T-helper 2 cell (primary cell): ENCODE data around the gene HTRA2.

Experiments used
- DNase-seq, 5 experiments: peaks; one replicate each; pipeline versions ENCODE4 v3.0.0 to v3.0.0-alpha.2; 2012 to 2022

Gene HTRA2

GRCh38 chr2:74515981-74516633 lies 13.6 kb upstream of the HTRA2 start:
- DNase-seq, result peak; percentile 44 to 86 (median 68)

DNA sequence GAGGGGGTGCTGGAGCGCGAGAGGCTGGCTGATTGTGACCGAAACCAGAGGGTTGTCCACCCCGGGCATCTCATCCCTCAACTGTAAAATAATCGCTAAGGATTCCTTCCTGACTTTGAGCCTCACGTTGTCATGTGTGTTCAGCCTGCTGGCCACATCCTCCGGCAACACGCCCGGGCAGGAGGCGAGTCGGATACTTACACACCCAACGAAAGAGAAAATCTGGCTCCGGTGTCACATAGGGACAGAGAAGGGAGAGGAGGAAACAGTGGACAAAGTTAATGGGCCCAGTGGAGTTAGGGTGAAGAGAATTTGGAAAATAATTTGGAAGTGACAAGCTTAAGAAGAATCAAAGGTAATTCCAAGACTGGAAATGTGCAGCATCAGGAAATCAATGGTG lies 13.1 kb upstream of the HTRA2 start:
- no peak for DNase-seq

DNA sequence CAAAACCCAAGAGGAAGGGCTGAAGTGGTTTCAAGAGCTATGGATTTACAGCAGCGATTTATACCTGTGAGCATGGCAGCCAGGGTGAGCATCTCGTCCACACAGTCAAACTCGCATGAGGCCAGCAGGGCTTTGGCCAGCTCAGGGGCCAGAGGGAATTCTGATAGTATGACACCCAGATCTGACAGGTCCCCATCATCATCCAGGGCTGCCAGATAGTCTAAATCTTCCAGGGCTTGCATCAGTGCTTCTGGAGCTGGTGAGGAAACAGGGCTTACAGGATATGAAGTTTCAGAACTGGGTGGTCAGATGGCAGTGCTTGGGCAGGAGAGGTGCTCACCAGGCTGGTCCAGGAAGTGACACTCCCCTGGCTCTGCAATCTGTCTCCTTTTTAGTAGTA lies 7.2 kb upstream of the HTRA2 start:
- DNase-seq, result no peak

DNA sequence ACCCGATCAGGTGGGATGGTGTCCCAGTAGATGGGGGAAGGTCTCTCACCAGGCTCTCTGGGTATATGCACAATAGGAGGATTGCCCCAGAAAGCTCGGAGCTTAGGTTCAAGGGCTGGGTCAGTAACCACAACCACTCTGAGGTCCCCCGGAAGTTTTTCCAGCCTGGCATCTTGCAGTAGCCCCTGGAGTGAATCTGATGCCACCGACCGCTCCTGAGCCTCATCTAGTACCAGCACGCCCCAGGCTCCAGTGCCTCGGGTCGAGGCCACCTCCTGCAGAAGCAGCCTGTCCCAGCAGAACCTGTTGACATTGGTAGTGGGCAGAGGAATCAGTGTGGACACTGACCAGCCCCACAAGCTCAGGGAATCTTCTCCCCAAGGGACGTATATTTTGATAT lies 5.7 kb upstream of the HTRA2 start:
- DNase-seq, result no peak

GRCh38 chr2:74524955-74525716 lies 4.6 kb upstream of the HTRA2 start:
- DNase-seq, result no peak

DNA sequence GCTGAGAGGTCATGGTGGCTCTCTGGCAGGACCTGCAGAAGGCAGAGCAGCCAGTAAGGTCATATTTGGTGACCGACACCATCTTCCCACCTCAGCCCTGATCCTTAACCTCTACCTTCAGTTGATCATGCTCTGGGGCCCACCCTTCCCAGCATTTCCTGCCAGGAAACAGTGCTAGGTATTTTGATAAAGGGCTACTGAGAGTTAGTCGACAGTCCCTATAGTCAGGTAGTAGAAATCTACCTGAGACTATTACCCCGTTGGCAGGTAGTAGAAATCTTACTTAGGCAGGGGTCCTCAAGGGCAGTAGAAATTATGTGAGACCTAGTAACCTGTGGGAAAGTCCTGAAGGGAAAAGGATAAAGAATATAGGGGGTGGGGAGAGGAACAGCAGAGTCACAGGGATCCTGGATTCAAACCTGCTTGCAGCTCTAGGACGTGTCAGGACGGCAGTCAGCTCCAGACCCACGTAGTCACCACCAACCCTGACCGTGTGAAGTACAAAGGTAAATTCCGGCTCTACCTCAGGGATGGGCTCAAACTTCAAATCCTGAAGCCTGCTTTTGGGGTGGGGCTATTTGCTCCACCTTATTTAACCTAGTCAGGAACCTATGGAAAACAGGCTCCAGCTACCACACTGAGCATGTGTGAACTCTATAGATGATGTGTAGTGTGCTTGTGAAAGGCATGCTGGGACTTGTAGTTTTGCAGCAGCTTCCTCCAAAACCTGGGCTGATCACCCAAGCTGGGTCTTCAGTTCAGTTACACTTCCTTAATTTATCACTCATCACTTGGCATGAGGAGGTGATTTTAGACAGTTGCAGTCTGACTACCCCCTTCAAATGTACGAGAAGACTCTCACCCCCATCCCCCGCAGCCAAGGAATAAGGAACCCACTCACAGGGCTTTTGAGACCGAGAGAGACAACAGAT lies 3.8 kb upstream of the HTRA2 start, which contains the start of gene DQX1:
Gene DQX1 (minus strand): TSS at position 515 of the 932 bp plus-strand sequence. CDS start 502 bp downstream, at position 13.
- peak in 1 of 5 experiments; percentile 58 for DNase-seq

DNA sequence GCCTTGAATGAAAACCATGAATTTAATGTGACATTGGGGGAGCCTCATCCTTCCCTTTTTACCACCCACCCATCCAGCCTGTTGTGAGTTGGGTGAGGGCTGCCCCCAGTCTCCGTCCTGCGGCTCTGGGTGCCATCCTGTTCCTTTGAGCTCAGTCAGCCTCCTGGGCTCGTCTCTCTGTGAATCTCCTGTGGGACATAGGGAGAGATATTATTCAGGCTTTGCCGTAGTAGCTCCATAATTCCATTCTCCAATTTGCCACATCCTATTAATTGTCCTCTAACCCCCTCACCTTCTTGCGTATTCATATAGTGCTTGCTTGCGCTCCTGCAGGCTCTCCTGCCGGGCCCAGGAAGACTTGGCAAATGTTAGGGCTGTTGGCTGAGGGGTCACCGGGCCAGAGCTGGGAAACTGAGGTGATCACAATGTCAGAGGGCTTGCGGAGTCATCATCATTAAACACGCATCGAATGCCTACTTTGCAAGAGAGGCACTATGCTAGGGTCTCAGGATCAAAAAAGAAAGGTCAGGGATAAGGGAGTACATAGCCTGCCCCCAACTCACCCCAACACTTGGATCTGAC lies 3.0 kb upstream of the HTRA2 start:
- DNase-seq, result no peak

DNA sequence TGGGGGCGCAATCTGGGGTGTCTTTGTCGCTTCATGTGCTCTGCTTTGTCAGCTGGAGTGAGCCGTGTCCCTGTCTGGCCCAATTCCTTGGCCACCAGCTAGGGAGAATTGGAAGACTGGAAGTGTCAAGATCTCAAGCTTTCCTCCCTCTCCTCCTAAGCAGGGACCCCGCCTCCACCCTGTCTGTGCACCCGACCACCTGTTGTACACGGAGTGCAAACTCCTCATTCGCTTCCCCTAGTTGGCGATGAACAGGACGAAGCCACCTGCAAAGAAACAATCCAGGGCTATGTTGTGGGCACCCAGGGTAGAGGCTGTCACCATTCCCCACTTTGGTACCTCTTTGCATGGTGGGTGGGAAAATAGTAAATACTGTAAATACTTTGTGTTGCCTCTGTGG lies 2.0 kb upstream of the HTRA2 start:
- DNase-seq, result no peak

DNA sequence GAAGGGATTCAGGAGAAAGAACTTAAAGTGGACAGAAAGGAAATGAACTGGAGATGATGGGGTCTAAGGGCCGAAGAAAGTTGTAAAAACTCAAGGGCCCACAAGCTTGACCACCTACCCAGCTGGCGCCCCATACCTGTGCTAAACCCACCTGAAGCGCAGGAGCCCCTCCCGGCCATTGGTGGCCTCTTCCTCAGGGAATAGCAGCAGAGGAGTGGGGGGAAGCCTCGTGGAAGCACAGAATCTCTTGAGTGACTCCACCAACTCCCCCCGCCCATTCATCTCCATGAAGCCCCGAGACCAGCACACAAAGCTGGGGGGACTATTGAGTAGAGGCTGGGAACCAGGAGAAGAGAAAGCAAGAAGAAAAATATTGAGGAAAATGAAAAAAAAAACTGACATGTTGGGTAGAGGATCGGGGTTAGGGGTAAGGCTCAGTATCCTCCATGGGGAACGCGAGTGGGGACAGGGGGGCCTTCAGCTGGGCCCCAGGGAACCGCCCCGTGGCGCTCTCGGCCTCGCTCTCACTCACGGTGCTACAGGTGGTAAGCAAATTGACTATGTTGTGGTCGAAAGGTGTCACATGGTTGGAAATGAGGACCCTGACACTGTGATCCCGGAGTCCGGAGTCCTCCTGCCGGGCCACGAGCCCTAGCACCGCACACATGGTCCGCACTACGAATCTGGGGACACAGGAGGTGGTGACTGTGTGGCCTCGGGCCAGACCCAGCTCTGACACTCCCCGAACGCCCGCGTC lies 955 bp upstream of the HTRA2 start:
- DNase-seq, result peak in 2 of 5 experiments; percentile 22 to 55

DNA sequence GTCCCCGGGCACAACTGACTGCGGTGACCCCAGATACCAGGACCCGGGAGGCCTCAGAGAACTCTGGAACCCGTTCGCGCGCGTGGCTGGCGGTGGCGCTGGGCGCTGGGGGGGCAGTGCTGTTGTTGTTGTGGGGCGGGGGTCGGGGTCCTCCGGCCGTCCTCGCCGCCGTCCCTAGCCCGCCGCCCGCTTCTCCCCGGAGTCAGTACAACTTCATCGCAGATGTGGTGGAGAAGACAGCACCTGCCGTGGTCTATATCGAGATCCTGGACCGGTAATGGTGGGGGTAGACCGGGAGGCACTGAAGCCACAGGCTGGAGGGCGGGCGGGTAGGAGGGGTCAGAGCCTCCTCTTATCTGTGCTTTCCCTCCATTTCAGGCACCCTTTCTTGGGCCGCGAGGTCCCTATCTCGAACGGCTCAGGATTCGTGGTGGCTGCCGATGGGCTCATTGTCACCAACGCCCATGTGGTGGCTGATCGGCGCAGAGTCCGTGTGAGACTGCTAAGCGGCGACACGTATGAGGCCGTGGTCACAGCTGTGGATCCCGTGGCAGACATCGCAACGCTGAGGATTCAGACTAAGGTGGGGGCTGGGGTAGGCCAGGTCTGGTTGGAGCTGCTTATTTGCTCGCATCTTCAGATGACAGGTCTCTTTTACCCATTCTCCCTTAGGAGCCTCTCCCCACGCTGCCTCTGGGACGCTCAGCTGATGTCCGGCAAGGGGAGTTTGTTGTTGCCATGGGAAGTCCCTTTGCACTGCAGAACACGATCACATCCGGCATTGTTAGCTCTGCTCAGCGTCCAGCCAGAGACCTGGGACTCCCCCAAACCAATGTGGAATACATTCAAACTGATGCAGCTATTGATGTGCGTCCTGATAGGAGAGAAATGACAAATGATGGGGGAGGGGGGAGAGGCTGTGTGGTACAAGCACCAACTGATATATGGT lies 780 bp downstream of the HTRA2 start:
- DNase-seq, result peak in 3 of 5 experiments; percentile 33 to 82 (median 71)

DNA sequence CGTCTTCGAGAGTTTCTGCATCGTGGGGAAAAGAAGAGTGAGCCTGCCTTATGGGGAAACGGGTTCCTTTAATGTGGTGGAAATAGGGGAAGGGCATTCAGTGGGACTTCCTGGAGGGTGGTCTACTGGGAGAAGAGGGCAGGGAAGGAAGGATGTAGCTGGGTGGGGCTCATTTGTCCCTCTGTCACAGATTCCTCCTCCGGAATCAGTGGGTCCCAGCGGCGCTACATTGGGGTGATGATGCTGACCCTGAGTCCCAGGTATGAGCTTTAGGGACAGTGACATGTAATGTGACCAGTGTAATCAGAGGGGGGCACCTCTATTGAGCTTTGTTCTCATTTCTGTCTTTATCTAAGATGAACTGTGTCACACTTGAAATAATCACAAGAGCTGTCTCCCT lies 1.9 kb downstream of the HTRA2 start:
- DNase-seq, result no peak

GRCh38 chr2:74532222-74532621 lies 2.5 kb downstream of the HTRA2 start:
- DNase-seq, result peak in 2 of 5 experiments; percentile 11 to 76

GRCh38 chr2:74533464-74533863 lies 3.7 kb downstream of the HTRA2 start:
- no peak for DNase-seq

DNA sequence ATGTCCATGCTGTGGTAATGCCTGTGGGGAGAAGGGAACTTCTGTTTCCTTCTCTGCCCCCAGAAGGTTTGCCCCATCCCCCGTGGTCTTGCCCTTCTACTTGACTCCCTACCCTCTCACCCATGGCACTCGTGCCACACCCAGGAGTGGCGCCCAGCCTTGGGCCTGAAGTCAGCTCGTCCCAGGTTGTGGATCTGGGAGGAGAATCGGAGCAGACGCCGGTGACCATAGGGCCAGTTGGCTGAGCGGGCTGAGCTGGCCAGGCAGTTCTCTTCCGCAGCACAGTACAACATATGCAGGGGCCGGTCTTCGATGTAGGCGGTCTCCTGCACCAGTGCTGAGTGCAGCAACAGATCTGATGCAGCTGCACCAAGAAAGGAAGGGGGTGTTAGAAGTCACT lies 4.7 kb downstream of the HTRA2 start:
- no peak for DNase-seq

DNA sequence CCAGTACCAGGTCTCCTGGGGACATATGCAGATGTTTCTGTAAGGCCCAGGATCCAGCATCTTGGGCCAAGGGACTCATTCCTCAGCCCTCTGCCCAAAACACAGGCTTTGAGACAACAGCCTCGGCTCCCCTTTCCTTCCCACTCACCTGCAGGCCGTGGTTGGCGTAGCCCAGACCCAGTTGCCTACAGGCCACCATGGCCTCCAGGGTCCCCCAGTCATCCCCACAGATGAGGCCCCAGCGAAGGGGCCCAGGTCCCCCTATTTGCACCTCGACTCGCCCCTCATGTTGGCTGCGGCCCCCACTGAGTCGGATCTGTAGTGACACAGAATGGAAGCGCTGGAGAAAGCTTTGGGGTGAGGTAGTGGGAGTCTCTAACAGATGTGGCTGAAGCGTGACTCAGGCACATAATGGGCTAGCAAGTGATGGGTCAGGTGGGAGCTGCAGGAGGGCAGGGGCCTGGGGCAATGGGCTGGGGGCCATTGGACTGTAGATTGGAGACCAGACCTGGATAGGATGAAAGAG lies 5.8 kb downstream of the HTRA2 start:
- DNase-seq, result no peak

- no peak for DNase-seq
Observed at GRCh38 chr2:74536166-74536950, 6.6 kb downstream of the HTRA2 start.

DNA sequence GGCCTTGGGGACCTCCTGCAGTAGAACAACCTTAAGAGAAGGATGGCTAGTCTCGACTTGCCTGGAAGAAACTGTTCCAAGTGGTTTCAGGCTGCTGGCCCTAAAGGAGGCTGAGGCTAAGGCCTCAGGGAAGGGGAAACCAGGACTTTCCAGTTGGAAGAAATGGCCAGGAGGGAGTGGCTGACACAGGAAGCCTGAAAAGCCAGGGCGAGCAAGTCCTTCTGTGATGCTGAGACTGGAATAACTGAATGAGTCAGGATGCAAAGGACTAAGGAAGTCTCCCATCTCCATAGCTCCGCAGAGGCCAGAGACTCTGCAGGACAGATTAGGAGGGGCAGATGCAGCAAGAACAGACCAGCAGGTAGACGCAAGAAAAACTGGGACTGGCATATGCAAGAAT lies 7.4 kb downstream of the HTRA2 start:
- DNase-seq, result no peak

GRCh38 chr2:74538881-74539339 lies 9.2 kb downstream of the HTRA2 start:
- DNase-seq, result no peak

GRCh38 chr2:74540291-74540690 lies 10.6 kb downstream of the HTRA2 start:
- DNase-seq, result no peak

DNA sequence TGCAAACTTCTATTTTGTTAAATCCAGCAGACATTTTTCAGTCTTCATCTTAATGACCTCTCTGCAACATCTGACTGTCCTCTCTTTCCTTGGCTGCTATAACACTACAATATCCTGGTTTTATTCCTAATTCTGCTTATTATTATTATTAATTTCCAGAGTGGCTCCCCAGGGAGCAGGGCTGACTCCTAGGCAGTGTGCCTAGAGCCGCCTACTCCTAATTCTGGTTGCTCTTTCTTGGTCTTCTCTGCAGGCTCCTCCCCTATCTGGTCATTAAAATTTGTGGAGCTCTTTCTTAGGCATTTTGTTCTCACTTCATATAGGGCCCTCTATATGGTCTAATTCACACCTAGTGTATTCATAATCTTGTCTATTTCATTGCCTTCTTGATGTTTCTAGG lies 13.2 kb downstream of the HTRA2 start:
- no peak for DNase-seq
